Common myeloid progenitor, CD34-positive (primary cell): Measurements from ENCODE around the gene NR4A2.

Experiments
- CTCF ChIA-PET: fragments of 350-600 bp; sonication (Branson Sonifier 250); formaldehyde crosslinking; loops from one replicate; lab custom pipeline; 2021; ENCODE audit warnings: antibody characterized with exemption; lab: Charles Lee
- POLR2A ChIA-PET: fragments of 350-600 bp; sonication (Branson Sonifier 250); formaldehyde crosslinking; loops from one replicate; lab custom pipeline; 2021; ENCODE audit warnings: antibody characterized with exemption; lab: Charles Lee
- DNase-seq, 3 donors: peaks; one replicate each; pipeline versions ENCODE4 v3.0.0 to v3.0.0-alpha.2; 2013
- H3K27ac ChIP-seq, 2 experiments: 1 replicate in 1 of 2; 2 replicates in 1 of 2; pipeline ENCODE4 v1.7.0; 2013; ENCODE audit warnings: inconsistent platforms in 2 of 2, low read length in 2 of 2, mild to moderate bottlenecking in 2 of 2, low read depth in 1 of 2, moderate library complexity in 1 of 2; ENCODE audit not compliant: severe bottlenecking in 2 of 2, insufficient read depth in 1 of 2, poor library complexity in 1 of 2
- H3K27me3 ChIP-seq, 5 experiments: replicated peaks in 2 of 5; 1 replicate in 3 of 5; 2 replicates in 2 of 5; pipeline versions ENCODE4 v1.6.1 to v1.7.0; 2013; ENCODE audit warnings: low read length in 4 of 5, mild to moderate bottlenecking in 2 of 5, moderate library complexity in 2 of 5, inconsistent platforms in 1 of 5; ENCODE audit not compliant: insufficient read depth in 5 of 5, control insufficient read depth in 4 of 5
- H3K36me3 ChIP-seq, 4 experiments: 1 replicate in 2 of 4; 2 replicates in 2 of 4; pipeline versions ENCODE4 v1.6.1 to v1.7.0; 2013; ENCODE audit warnings: low read length in 3 of 4, control low read depth in 1 of 4, mild to moderate bottlenecking in 1 of 4; ENCODE audit not compliant: control insufficient read depth in 4 of 4, insufficient read depth in 4 of 4
- H3K4me1 ChIP-seq, 4 experiments: 1 replicate in 3 of 4; 2 replicates in 1 of 4; pipeline versions ENCODE4 v1.6.1 to v1.7.1; 2013; ENCODE audit warnings: low read length in 3 of 4, mild to moderate bottlenecking in 3 of 4, control low read depth in 1 of 4, inconsistent platforms in 1 of 4, moderate library complexity in 1 of 4; ENCODE audit not compliant: control insufficient read depth in 4 of 4, insufficient read depth in 4 of 4; ENCODE audit errors: control extremely low read depth in 1 of 4
- H3K4me3 ChIP-seq, 7 experiments: 1 replicate in 4 of 7; 2 replicates in 3 of 7; pipeline versions ENCODE4 v1.5.1 to v1.7.0; 2013; ENCODE audit warnings: mild to moderate bottlenecking in 7 of 7, low read length in 6 of 7, moderate library complexity in 6 of 7, inconsistent platforms in 2 of 7, low read depth in 2 of 7, control low read depth in 1 of 7; ENCODE audit not compliant: insufficient read depth in 4 of 7, control insufficient read depth in 1 of 7; ENCODE audit errors: extremely low read depth in 1 of 7
- H3K9me3 ChIP-seq, 5 experiments: 1 replicate in 4 of 5; 2 replicates in 1 of 5; pipeline versions ENCODE4 v1.6.1 to v1.7.1; 2013; ENCODE audit warnings: low read length in 4 of 5, mild to moderate bottlenecking in 2 of 5, inconsistent platforms in 1 of 5, low read depth in 1 of 5, moderate library complexity in 1 of 5; ENCODE audit not compliant: control insufficient read depth in 4 of 5, insufficient read depth in 2 of 5; ENCODE audit errors: control extremely low read depth in 1 of 5
- WGBS: methylation state at CpG from one replicate; pipeline ENCODE4 v1.1.5; 2013; ENCODE audit not compliant: insufficient coverage; 5-methylcytosine and 5-hydroxymethylcytosine counted together

NR4A2 gene

DNA sequence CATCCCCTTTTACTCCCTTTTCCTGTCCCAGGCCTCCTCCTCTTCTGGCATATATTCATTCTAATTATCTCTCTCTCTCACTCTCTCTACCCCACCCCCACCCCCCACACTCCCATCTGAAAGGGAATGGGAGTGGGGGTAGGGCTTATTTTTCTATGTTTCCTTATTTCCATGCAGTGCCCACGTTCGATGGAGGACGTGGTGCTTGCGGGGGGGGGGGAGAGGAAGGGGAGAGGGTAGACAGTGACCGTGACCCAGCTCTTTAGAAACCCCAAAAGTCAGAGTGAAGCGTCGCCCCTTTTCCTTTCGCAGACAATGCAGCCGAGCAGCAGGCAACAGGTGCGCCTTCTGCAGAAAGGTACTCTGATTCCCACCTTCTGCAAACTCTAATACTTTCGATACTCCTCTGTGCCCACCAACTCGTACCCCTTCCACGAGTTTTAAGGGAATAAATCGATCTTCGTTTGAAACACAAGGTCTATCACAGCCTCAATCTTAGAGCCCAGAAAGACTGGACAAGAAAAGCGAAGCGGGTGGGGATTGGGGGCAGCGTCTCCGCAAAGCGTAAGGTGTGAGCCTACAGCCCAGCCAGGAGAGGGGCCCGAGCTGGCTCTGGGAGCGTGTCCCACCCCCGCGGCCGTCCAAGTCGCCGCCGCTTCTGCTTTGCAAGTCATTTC, 891 bp upstream of the NR4A2 start:
- CTCF ChIA-PET = interaction anchor here (1.1 to 2.4 kb wide), 11 partner anchors 9 to 960 kb away, joined by 3 to 26 read pairs (median 7); no protein-coding TSS in a partner anchor

DNA sequence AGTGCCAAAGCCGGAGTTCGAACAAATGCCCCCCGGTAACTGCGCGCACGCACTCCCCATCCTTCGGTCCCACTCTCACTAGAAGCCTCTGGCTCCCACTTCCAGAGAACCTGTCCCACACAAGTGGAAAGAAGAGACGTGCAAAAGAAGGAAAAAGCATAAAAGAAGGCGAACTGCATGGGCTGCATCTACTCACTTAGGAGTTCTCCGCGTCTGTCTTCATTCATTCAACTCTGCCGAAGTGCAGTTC, 312 bp downstream of the NR4A2 start:
- H3K27me3 ChIP-seq = peaks cover 9 to 53% (median 39%) of the 10 kb centered on the region in 5 experiments
- CTCF ChIA-PET = no interaction called here
- 0% methylated on average over 11 of the region's 12 CpGs for WGBS
- DNase-seq = no peak
- H3K27ac ChIP-seq = peak overlapping the region in 1 of 2 experiments; percentile 87
- peaks cover 0 to 16% (median 0%) of the 10 kb centered on the region in 5 experiments for H3K9me3 ChIP-seq
- POLR2A ChIA-PET = interaction anchor here (0.7 to 0.9 kb wide), 2 partner anchors 9 to 255 kb away, joined by 3 read pairs; no protein-coding TSS in a partner anchor
- peaks cover 17 to 60% (median 54%) of the 10 kb centered on the region in 4 experiments for H3K4me1 ChIP-seq
- H3K36me3 ChIP-seq = no peaks in the 10 kb centered on the region
- peak overlapping the region; percentile 36 to 80 (median 75) for H3K4me3 ChIP-seq

More for the DNA sequence above, 891 bp upstream of the NR4A2 start:
- Histone ChIP-seq H3K27ac (peak overlapping the region; percentile 7 to 87), H3K4me3 (peak overlapping the region; percentile 54 to 80 (median 75)), H3K9me3 (peaks cover 0 to 14% (median 0%) of the 10 kb centered on the region in 5 experiments), H3K27me3 (peaks cover 9 to 41% (median 28%) of the 10 kb centered on the region in 5 experiments), H3K4me1 (peaks cover 17 to 57% (median 51%) of the 10 kb centered on the region in 4 experiments), H3K36me3 (no peaks in the 10 kb centered on the region)
- POLR2A ChIA-PET = interaction anchor here (0.7 to 1.4 kb wide), 4 partner anchors 9 to 98 kb away, joined by 3 to 5 read pairs (median 3); no protein-coding TSS in a partner anchor
- DNase-seq = peak in 2 of 3 donors; percentile 81 to 87
- 0% methylated on average over 17 of the region's 28 CpGs for WGBS

- peaks cover 9 to 58% (median 44%) of the 10 kb centered on the region in 5 experiments for H3K27me3 ChIP-seq
- no peaks in the 10 kb centered on the region for H3K36me3 ChIP-seq
- ChIA-PET POLR2A (interaction anchor here (0.7 to 0.9 kb wide), 2 partner anchors 9 to 256 kb away, joined by 3 read pairs; no protein-coding TSS in a partner anchor), CTCF (no interaction called here)
- WGBS = 0% methylated on average over 17 of the region's 18 CpGs
- peaks cover 17 to 60% (median 54%) of the 10 kb centered on the region in 4 experiments for H3K4me1 ChIP-seq
- H3K4me3 ChIP-seq = peak overlapping the region; percentile 36 to 80 (median 75)
- H3K27ac ChIP-seq = peak overlapping the region in 1 of 2 experiments; percentile 87
- peaks cover 0 to 16% (median 0%) of the 10 kb centered on the region in 5 experiments for H3K9me3 ChIP-seq
- peak; percentile 78 to 91 (median 91) for DNase-seq
Observed at GRCh38 chr2:156331572-156332283, 793 bp downstream of the NR4A2 start.

- peaks cover 13 to 74% (median 54%) of the 10 kb centered on the region in 5 experiments for H3K27me3 ChIP-seq
- H3K36me3 ChIP-seq = no peaks in the 10 kb centered on the region
- H3K27ac ChIP-seq = no peak overlapping the region
- WGBS = 13% methylated on average over 23 of the region's 23 CpGs
- ChIA-PET CTCF (interaction anchor here (1.0 to 2.3 kb wide), 5 partner anchors 9 to 259 kb away, joined by 3 to 5 read pairs (median 4); no protein-coding TSS in a partner anchor), POLR2A (interaction anchor here (0.6 to 1.0 kb wide), 3 partner anchors 13 to 841 kb away, joined by 3 read pairs; no protein-coding TSS in a partner anchor)
- H3K4me1 ChIP-seq = peaks cover 15 to 55% (median 49%) of the 10 kb centered on the region in 4 experiments
- peak overlapping the region in 2 of 7 experiments; percentile 5 to 11 for H3K4me3 ChIP-seq
- H3K9me3 ChIP-seq = peaks cover 0 to 16% (median 0%) of the 10 kb centered on the region in 5 experiments
- peak in 2 of 3 donors; percentile 31 to 36 for DNase-seq
Observed at GRCh38 chr2:156329927-156330726, 2.4 kb downstream of the NR4A2 start.

- H3K27ac ChIP-seq = no peak overlapping the region
- DNase-seq = peak in 2 of 3 donors; percentile 16 to 32
- ChIA-PET CTCF (interaction anchor here (1.0 to 2.3 kb wide), 3 partner anchors 8 to 260 kb away, joined by 4 to 5 read pairs (median 4); no protein-coding TSS in a partner anchor), POLR2A (interaction anchor here (0.6 to 1.0 kb wide), 3 partner anchors 13 to 840 kb away, joined by 3 read pairs; no protein-coding TSS in a partner anchor)
- H3K36me3 ChIP-seq = no peaks in the 10 kb centered on the region
- WGBS = 3% methylated on average over 58 of the region's 64 CpGs
- H3K4me3 ChIP-seq = peak overlapping the region in 6 of 7 experiments; percentile 5 to 38 (median 23)
- H3K27me3 ChIP-seq = peaks cover 20 to 82% (median 62%) of the 10 kb centered on the region in 5 experiments
- peaks cover 0 to 16% (median 0%) of the 10 kb centered on the region in 5 experiments for H3K9me3 ChIP-seq
- peaks cover 12 to 50% (median 43%) of the 10 kb centered on the region in 4 experiments for H3K4me1 ChIP-seq
Observed at GRCh38 chr2:156329031-156329926, 3.2 kb downstream of the NR4A2 start.
